HG02938 (cell line): Measurements from ENCODE around the gene BCL11A.

ENCODE experiments used
- ATAC-seq: cut with Tn5 transposase; IDR thresholded peaks from one replicate; pipeline ENCODE4 v1.9.1; 2021; ENCODE audit warnings: mild to moderate bottlenecking, moderate library complexity; ENCODE audit not compliant: unreplicated experiment

BCL11A gene

GRCh38 chr2:60553495-60554073, at the start of gene BCL11A:
Gene BCL11A, minus strand, starts transcription at chr2:60553654. Its CDS starts 384 bp downstream, at chr2:60553270.
- no peak for ATAC-seq

GRCh38 chr2:60602828-60603532, 49.5 kb upstream of the BCL11A start:
- ATAC-seq, result no peak

- no peak for ATAC-seq
Measured at GRCh38 chr2:60602388-60602787, 48.9 kb upstream of the BCL11A start.

GRCh38 chr2:60598271-60598670, 44.8 kb upstream of the BCL11A start:
- ATAC-seq, result no peak

GRCh38 chr2:60597346-60597745, 43.9 kb upstream of the BCL11A start:
- no peak for ATAC-seq

DNA sequence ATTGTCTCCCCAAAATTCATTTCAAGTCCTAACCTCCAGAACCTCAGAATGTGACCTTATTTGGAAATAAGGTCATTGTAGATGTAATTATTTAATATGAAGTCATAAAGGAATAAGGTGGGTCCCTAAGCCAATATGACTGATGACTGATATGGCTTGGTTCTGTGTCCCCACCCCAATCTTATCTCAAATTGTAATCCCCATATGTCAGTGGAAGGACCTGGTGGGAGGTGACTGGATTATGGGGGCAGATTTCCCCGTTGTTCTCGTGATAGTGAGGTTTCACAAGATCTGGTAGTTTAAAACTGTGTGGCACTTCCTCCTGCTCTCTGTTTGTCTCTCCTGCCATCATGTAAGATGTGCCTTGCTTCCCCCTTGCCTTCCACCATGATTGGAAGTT, 43.0 kb upstream of the BCL11A start:
- no peak for ATAC-seq

GRCh38 chr2:60595953-60596352, 42.5 kb upstream of the BCL11A start:
- no peak for ATAC-seq

DNA sequence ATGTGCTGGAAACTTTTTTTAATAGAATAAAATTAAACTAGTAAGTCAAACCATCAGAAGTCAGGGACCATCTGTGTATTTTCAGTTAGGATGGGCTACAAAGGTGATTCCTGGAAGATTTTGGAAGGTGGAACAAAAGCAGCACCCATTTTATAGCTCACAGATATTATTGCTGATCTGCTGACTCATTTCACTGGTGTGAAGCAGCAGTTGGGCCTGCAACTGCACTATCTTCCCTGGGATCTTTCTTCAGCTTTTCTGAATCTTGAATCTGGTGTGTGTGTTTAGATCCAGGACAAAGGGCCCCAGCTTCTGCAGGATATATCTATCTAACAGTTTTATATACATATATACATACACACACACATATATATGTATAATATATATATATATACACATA, 35.6 kb upstream of the BCL11A start:
- ATAC-seq, result no peak

- ATAC-seq, result no peak
Measured at GRCh38 chr2:60586081-60586480, 32.6 kb upstream of the BCL11A start.

- no peak for ATAC-seq
Measured at GRCh38 chr2:60585276-60585675, 31.8 kb upstream of the BCL11A start.

DNA sequence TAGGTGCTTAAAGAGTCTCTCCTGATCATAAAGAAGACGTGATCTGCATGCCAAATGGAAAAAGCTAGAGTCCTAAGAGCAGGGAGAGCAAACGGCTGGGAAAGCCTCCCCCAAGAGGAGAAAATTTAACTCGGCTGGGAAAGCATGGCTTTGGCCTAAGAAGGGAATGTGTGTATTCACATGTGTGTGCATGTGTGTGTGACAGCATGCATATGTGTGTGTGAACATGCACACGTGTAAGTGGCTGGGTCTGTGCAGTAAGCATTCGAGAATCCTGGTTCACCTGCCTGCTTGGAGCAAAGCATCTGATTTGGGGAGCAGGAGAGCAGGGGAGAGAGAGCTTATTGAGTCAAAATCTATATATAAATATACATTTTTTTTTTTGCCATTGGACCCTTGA, 30.1 kb upstream of the BCL11A start:
- ATAC-seq, result no peak

DNA sequence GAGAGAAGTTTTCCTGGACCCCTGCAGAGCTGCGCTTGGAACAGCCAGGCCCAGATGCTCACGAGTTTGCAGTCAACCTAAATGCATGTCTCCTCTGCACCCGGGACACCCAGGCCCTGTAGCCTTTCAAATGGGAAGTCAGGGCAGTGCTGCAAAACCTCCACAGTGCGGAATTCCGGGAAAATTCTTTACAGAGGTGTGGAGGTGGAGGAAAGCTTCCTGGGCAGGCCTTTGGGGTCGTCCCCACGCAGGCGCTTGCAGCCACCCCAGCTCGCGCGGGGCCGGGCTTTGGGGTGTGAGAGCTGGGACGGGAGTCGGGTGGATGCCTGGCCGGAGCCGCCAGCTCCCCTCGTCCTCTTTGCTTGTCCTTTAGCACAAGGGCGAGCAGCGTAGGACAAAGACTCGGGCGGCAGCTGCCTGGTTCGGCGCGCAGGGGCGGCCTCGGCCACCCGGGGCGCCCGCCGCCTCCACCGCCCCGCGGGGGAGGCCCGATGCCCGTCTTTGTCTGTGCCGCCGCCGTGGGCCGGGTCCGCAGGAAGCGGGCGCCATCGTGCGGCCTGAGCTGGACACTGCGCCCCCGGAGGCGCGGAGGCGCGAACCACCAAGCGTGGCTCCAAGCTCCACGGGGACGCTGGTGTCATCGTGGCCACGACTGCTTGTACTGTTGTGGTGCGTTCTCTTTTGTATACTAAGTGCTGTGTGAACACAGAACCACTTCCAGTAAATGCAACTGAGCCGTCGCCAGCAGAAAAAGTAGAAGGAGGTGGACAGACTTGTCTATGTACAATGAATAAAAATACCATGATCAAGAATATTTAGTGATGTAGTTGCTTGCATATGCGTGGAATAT, 28.2 kb upstream of the BCL11A start:
- ATAC-seq, result peak; percentile 87

DNA sequence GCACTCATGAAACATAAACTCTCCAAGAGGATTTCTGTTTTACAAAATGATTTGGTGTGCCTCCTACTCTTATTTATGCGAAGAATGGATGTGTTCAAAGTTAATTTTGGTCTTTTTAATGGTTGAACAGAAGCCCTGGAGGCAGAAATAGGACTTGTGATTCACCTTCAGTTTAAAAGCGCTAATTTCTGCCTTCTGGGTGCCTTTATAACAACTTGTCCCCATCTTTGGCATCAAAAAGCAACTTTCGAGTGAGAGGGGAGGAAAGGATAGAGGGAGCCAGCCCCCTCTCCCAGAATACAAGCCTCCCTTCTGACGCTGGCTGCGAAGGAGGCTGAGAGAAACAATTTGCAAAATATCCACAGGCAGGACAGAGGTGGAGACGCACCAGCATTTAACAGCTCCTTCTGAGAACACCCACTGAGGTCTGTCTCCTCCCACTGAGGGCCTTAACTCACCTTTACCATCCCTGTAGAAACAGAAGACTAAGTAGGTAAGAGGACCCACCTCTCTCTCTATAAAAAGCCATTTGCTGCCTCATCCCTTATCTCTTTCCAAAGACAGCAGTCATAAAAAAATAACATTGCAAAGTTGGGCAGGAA, 24.3 kb upstream of the BCL11A start:
- ATAC-seq, result no peak

DNA sequence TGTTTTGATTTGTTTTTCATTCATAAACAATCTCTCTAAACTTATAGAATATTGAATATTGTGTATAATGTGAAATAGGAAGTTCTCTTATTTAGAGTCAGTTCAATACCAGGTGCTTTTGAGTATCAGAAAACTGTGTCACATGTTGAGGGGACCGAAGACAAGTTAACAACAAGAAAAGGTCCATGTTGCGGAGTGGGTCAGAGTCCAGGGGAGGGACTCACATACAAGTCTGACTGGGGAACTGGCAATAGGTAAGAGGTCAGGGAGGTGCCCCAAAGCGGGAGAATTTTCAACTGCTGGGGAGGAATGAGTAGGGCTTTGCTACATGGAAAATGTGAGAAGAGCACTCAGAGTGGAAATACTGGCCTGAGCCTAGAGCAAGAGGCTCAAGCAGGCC, 19.8 kb upstream of the BCL11A start:
- no peak for ATAC-seq

DNA sequence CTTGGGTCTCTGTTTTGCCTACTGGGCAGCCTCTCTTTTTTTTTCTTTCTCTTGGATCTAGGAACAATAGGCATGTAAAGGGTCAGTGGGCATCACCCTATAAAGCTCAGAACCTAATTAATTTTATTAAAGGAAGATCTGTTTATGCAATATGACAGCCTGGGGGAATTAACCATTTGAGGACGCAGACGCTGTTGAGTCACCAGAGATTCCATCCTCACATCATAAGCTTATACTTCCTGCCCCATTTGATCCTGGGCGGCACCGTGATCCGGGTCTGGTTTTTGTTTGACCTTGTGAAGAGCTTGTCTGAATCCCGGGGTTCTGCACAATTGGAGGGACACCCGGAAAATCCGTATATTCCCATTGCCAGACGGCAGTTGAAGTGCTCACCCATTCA, 16.8 kb upstream of the BCL11A start:
- no peak for ATAC-seq

GRCh38 chr2:60569680-60570111, 16.2 kb upstream of the BCL11A start:
- ATAC-seq, result no peak

DNA sequence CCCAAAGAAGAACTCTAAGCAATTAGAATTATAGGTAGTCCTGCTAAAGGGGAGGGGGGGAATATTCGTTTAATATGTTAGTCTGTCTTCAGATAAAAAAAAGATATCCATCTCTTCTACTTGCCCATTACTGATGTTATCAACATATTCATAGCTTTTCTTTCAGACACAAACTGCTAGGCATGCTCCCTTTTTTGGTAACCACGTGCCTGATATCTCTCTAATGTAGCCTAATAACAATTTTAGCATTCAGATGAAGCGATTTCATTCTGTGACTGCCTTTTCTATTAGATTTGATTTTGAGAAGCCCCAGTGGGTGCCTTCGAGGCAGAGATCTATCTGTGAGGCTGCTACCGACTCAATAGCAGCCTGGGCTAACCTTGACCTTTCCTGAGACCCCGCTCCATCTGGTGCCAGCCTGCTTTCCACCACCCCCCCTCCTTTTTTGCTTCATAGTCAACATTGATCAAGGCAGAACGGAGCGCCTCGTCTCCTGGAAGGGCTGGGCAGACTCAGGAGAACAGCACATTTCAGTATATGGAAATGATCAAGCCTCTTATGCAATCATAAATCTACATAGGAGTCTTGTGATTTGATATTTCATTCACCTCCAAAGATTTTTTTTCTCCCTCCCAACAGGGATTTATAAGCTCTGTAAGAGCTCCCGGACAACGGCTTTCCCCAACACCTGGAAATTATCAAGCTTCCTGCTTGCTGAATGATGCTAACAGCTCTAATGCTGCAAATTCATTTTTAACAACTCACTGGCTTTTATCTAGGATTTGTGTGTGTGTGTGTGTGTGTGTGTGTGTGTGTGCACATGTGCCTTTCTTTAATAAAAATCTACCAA, 14.7 kb upstream of the BCL11A start:
- no peak for ATAC-seq

- ATAC-seq, result no peak
Measured at GRCh38 chr2:60567096-60567495, 13.6 kb upstream of the BCL11A start.

GRCh38 chr2:60565472-60565871, 12.0 kb upstream of the BCL11A start:
- ATAC-seq, result no peak
